ENCODE measurements around the gene ZNF665. TPM values are rescaled to one million over a fixed set of nuclear protein-coding genes. Genes with fewer than 3 reads are reported as not detected.
A peak's percentile ranks its signal among the peaks of the same experiment; 100 is the strongest.
"Not testable (repeated sequence)": the region's sequence is repeated elsewhere in the genome, so short reads cannot be mapped to it uniquely, and the experiment has no call there.

ZNF665 gene
- total RNA-seq, 1 experiment from 2014 or later = 0.73 TPM

- intact Hi-C loops (cut with micrococcal nuclease; ENCODE audit: unreplicated experiment) = loop anchor here (5.0 to 10.0 kb wide), 3 partner anchors 319 to 827 kb away; no protein-coding TSS in a partner anchor
- Histone ChIP-seq H3K4me3 (ENCODE audit: low read depth, low read length) (no peak overlapping the region), H3K36me3 (ENCODE audit: control insufficient read depth, insufficient read depth, low read length) (no peaks in the 10 kb centered on the region; the same call in 1 of the 2 replicates), H3K27me3 (replicated peaks; ENCODE audit: control insufficient read depth, insufficient read depth, low read length) (no peaks in the 10 kb centered on the region), H3K4me1 (no peaks in the 10 kb centered on the region), H3K9me3 (peaks cover 55% of the 10 kb centered on the region)
- CTCF ChIA-PET = interaction anchor here (0.6 to 1.5 kb wide), 4 partner anchors 325 to 848 kb away, joined by 3 to 6 read pairs (median 4); no protein-coding TSS in a partner anchor
- DNase-seq = peak; percentile 68 to 69
- POLR2A ChIA-PET = no interaction called here
- no peaks in the 10 kb centered on the region for H3K4me1 Mint-ChIP-seq (ENCODE audit: low read depth, unreplicated experiment)
- no peak overlapping the region for H3K4me3 Mint-ChIP-seq (ENCODE audit: unreplicated experiment)
- TF ChIP-seq, protein P1, sequence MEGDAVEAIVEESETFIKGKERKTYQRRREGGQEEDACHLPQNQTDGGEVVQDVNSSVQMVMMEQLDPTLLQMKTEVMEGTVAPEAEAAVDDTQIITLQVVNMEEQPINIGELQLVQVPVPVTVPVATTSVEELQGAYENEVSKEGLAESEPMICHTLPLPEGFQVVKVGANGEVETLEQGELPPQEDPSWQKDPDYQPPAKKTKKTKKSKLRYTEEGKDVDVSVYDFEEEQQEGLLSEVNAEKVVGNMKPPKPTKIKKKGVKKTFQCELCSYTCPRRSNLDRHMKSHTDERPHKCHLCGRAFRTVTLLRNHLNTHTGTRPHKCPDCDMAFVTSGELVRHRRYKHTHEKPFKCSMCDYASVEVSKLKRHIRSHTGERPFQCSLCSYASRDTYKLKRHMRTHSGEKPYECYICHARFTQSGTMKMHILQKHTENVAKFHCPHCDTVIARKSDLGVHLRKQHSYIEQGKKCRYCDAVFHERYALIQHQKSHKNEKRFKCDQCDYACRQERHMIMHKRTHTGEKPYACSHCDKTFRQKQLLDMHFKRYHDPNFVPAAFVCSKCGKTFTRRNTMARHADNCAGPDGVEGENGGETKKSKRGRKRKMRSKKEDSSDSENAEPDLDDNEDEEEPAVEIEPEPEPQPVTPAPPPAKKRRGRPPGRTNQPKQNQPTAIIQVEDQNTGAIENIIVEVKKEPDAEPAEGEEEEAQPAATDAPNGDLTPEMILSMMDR (IDR thresholded peaks at IDR 0.05; ENCODE audit: insufficient read depth in 1 of 2, low read depth in 1 of 2, low read length in 1 of 2, severe bottlenecking in 1 of 2, unreplicated experiment in 1 of 2) = peak; percentile 78 to 84
- no peaks in the 10 kb centered on the region for H3K27me3 Mint-ChIP-seq (ENCODE audit: insufficient read depth, unreplicated experiment)
- H3K36me3 Mint-ChIP-seq (ENCODE audit: insufficient read depth, unreplicated experiment) = peaks cover 12% of the 10 kb centered on the region
- H3K9me3 Mint-ChIP-seq (ENCODE audit: unreplicated experiment) = peaks cover 27% of the 10 kb centered on the region
- no TSS peak for BruUV-seq (replicated peaks)
- no peak overlapping the region for H3K27ac Mint-ChIP-seq (ENCODE audit: unreplicated experiment)
These were observed 2.2 kb upstream of the ZNF665 start for GRCh38 chr19:53195265-53195903.

GRCh38 chr19:53193535-53194222 lies 521 bp upstream of the ZNF665 start:
- peaks cover 34% of the 10 kb centered on the region for H3K9me3 Mint-ChIP-seq (ENCODE audit: unreplicated experiment)
- Histone ChIP-seq H3K36me3 (ENCODE audit: control insufficient read depth, insufficient read depth, low read length) (no peaks in the 10 kb centered on the region; the same call in 1 of the 2 replicates), H3K4me1 (no peaks in the 10 kb centered on the region), H3K27me3 (replicated peaks; ENCODE audit: control insufficient read depth, insufficient read depth, low read length) (no peaks in the 10 kb centered on the region), H3K9me3 (peaks cover 47% of the 10 kb centered on the region), H3K4me3 (ENCODE audit: low read depth, low read length) (peak overlapping the region; percentile 55)
- ChIA-PET CTCF (no interaction called here), POLR2A (no interaction called here)
- intact Hi-C loops (cut with micrococcal nuclease; ENCODE audit: unreplicated experiment) = loop anchor here (10.0 kb wide), 1 partner anchor 321 kb away; no protein-coding TSS in a partner anchor
- no peaks in the 10 kb centered on the region for H3K4me1 Mint-ChIP-seq (ENCODE audit: low read depth, unreplicated experiment)
- no peak overlapping the region for H3K27ac Mint-ChIP-seq (ENCODE audit: unreplicated experiment)
- TF ChIP-seq, protein P1 (IDR thresholded peaks at IDR 0.05; ENCODE audit: insufficient read depth in 1 of 2, low read depth in 1 of 2, low read length in 1 of 2, severe bottlenecking in 1 of 2, unreplicated experiment in 1 of 2) = no peak
- BruUV-seq (replicated peaks) = no TSS peak
- no peak for DNase-seq
- H3K36me3 Mint-ChIP-seq (ENCODE audit: insufficient read depth, unreplicated experiment) = peaks cover 8% of the 10 kb centered on the region
- H3K27me3 Mint-ChIP-seq (ENCODE audit: insufficient read depth, unreplicated experiment) = no peaks in the 10 kb centered on the region
- H3K4me3 Mint-ChIP-seq (ENCODE audit: unreplicated experiment) = peak overlapping the region; percentile 76

DNA sequence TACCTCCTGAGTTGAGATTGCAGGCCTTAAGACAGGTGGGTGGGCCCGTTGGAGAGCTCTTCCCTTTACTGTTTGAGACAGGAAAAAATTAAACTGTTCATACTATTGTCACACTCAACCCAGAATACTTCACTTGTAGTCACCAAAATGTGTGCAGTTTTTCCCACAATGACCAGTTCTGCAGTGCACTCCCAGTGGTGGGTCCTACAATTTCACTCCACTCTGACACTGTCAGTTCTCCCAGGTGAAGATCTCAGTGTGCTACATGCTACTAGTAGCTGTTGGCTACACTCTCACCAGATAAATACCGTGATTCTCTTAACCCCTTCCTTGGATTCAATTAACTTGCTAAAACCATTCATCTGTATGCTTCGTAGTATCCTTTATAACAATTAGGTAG lies 2.9 kb downstream of the ZNF665 start:
- no TSS peak for BruUV-seq (replicated peaks)
- no peak overlapping the region for H3K4me3 Mint-ChIP-seq (ENCODE audit: unreplicated experiment)
- Histone ChIP-seq H3K36me3 (ENCODE audit: control insufficient read depth, insufficient read depth, low read length) (no peaks in the 10 kb centered on the region; the same call in 1 of the 2 replicates), H3K27me3 (replicated peaks; ENCODE audit: control insufficient read depth, insufficient read depth, low read length) (no peaks in the 10 kb centered on the region), H3K4me3 (ENCODE audit: low read depth, low read length) (no peak overlapping the region), H3K9me3 (peaks cover 26% of the 10 kb centered on the region), H3K4me1 (no peaks in the 10 kb centered on the region)
- H3K4me1 Mint-ChIP-seq (ENCODE audit: low read depth, unreplicated experiment) = no peaks in the 10 kb centered on the region
- POLR2A ChIA-PET = no interaction called here
- H3K27ac Mint-ChIP-seq (ENCODE audit: unreplicated experiment) = no peak overlapping the region
- no peaks in the 10 kb centered on the region for H3K27me3 Mint-ChIP-seq (ENCODE audit: insufficient read depth, unreplicated experiment)
- peaks cover 34% of the 10 kb centered on the region for H3K9me3 Mint-ChIP-seq (ENCODE audit: unreplicated experiment)
- intact Hi-C loops (cut with micrococcal nuclease; ENCODE audit: unreplicated experiment) = loop anchor here (10.0 kb wide), 1 partner anchor 325 kb away; no protein-coding TSS in a partner anchor
- no peaks in the 10 kb centered on the region for H3K36me3 Mint-ChIP-seq (ENCODE audit: insufficient read depth, unreplicated experiment)
- TF ChIP-seq, protein P1 (IDR thresholded peaks at IDR 0.05; ENCODE audit: insufficient read depth in 1 of 2, low read depth in 1 of 2, low read length in 1 of 2, severe bottlenecking in 1 of 2, unreplicated experiment in 1 of 2) = no peak
- DNase-seq = no peak
- CTCF ChIA-PET = interaction anchor here (0.6 kb wide), 1 partner anchor 663 kb away, joined by 5 read pairs; no protein-coding TSS in a partner anchor

DNA sequence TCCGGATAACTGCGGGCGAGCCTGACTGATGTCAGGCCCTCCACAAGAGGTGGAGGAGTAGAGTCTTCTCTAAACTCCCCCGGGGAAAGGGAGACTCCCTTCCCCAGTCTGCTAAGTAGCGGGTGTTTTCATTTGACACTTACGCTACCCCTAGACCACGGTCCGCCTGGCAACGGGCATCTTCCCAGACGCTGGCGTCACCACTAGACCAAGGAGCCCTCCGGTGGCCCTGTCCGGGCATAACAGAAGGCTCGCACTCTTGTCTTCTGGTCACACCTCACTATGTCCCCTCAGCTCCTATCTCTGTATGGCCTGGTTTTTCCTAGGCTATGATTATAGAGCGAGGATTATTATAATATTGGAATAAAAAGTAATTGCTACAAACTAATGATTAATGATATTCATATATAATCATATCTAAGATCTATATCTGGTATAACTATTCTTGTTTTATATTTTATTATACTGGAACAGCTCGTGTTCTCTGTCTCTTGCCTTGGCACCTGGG lies 3.4 kb downstream of the ZNF665 start:
- DNase-seq; H3K27ac Mint-ChIP-seq (ENCODE audit: unreplicated experiment); H3K4me1 Mint-ChIP-seq (ENCODE audit: low read depth, unreplicated experiment); BruUV-seq (replicated peaks); H3K27me3 Mint-ChIP-seq (ENCODE audit: insufficient read depth, unreplicated experiment); H3K36me3 ChIP-seq (ENCODE audit: control insufficient read depth, insufficient read depth, low read length); H3K4me3 ChIP-seq (ENCODE audit: low read depth, low read length); H3K4me1 ChIP-seq; H3K4me3 Mint-ChIP-seq (ENCODE audit: unreplicated experiment); H3K36me3 Mint-ChIP-seq (ENCODE audit: insufficient read depth, unreplicated experiment); POLR2A ChIA-PET; H3K27me3 ChIP-seq (replicated peaks; ENCODE audit: control insufficient read depth, insufficient read depth, low read length): not testable (repeated sequence)
- intact Hi-C loops (cut with micrococcal nuclease; ENCODE audit: unreplicated experiment) = loop anchor here (10.0 kb wide), 1 partner anchor 325 kb away; no protein-coding TSS in a partner anchor
- CTCF ChIA-PET = interaction anchor here (0.6 kb wide), 1 partner anchor 663 kb away, joined by 5 read pairs; no protein-coding TSS in a partner anchor
- H3K9me3 ChIP-seq = peaks cover 23% of the 10 kb centered on the region
- peaks cover 37% of the 10 kb centered on the region for H3K9me3 Mint-ChIP-seq (ENCODE audit: unreplicated experiment)

Data from Caco-2 (cell line).